Astrocyte (in vitro differentiated cells and primary cell): ENCODE results near the gene ATP8B1. TPM values are rescaled to one million over a fixed set of nuclear protein-coding genes. Genes with fewer than 3 reads are reported as not detected.

Experiments
- DNase-seq: peaks from one replicate; pipeline ENCODE4 v3.0.0-alpha.2; 2010; ENCODE audit warnings: low read depth
- FAIRE-seq: peaks from 2 replicates; lab custom pipeline; 2011; peaks lifted over from hg19 to GRCh38; lab: Jason Lieb, UNC
- H2AFZ ChIP-seq: 2 replicates; pipeline ENCODE4 v1.6.0; 2012; ENCODE audit warnings: low read depth, low read length, inconsistent platforms
- H3K27ac ChIP-seq: 2 replicates; pipeline ENCODE4 v1.5.1; 2011; ENCODE audit warnings: low read depth, low read length, inconsistent platforms
- H3K27me3 ChIP-seq: 2 replicates; pipeline ENCODE4 v1.6.0; 2011; ENCODE audit warnings: low read length, inconsistent platforms; ENCODE audit not compliant: insufficient read depth
- H3K36me3 ChIP-seq: 2 replicates; pipeline ENCODE4 v1.5.1; 2011; ENCODE audit warnings: low read length, inconsistent platforms; ENCODE audit not compliant: insufficient read depth
- H3K4me1 ChIP-seq: 2 replicates; pipeline ENCODE4 v1.5.1; 2011; ENCODE audit warnings: low read length, inconsistent platforms; ENCODE audit not compliant: insufficient read depth
- H3K4me2 ChIP-seq: 2 replicates; pipeline ENCODE4 v1.6.0; 2012; ENCODE audit warnings: low read length, inconsistent platforms
- H3K4me3 ChIP-seq: 2 replicates; pipeline ENCODE4 v1.5.1; 2011; ENCODE audit warnings: low read depth, mild to moderate bottlenecking, low read length, inconsistent platforms; ENCODE audit not compliant: insufficient read depth
- H3K79me2 ChIP-seq: 2 replicates; pipeline ENCODE4 v1.6.0; 2012; ENCODE audit warnings: mild to moderate bottlenecking, low read length, inconsistent platforms; ENCODE audit not compliant: insufficient read depth
- H3K9ac ChIP-seq: 2 replicates; pipeline ENCODE4 v1.6.0; 2012; ENCODE audit warnings: mild to moderate bottlenecking, low read length, inconsistent platforms
- H3K9me3 ChIP-seq: 2 replicates; pipeline ENCODE4 v1.5.1; 2012; ENCODE audit warnings: low read depth, mild to moderate bottlenecking, low read length, inconsistent platforms; ENCODE audit not compliant: insufficient read depth
- H4K20me1 ChIP-seq: 2 replicates; pipeline ENCODE4 v1.6.0; 2012; ENCODE audit warnings: low read length, inconsistent platforms; ENCODE audit not compliant: insufficient read depth
- H3K27ac Mint-ChIP-seq: one replicate; pipeline ENCODE4 v1.8.0; 2021; ENCODE audit warnings: mild to moderate bottlenecking, mixed read lengths; ENCODE audit not compliant: unreplicated experiment
- H3K27me3 Mint-ChIP-seq: one replicate; pipeline ENCODE4 v1.8.0; 2021; ENCODE audit warnings: low read depth, mixed read lengths; ENCODE audit not compliant: unreplicated experiment
- H3K36me3 Mint-ChIP-seq: one replicate; pipeline ENCODE4 v1.8.0; 2021; ENCODE audit warnings: low read depth, mixed read lengths; ENCODE audit not compliant: unreplicated experiment
- H3K4me1 Mint-ChIP-seq: one replicate; pipeline ENCODE4 v1.8.0; 2021; ENCODE audit warnings: low read depth, mixed read lengths; ENCODE audit not compliant: unreplicated experiment
- H3K4me3 Mint-ChIP-seq: one replicate; pipeline ENCODE4 v1.8.0; 2021; ENCODE audit warnings: mild to moderate bottlenecking, moderate library complexity, mixed read lengths; ENCODE audit not compliant: unreplicated experiment
- H3K9me3 Mint-ChIP-seq: one replicate; pipeline ENCODE4 v1.8.0; 2021; ENCODE audit warnings: mild to moderate bottlenecking, mixed read lengths; ENCODE audit not compliant: unreplicated experiment
- EZH2 ChIP-seq: IDR thresholded peaks from 2 replicates; pipeline ENCODE4 v1.6.1; 2012; ENCODE audit warnings: mild to moderate bottlenecking, low read length, inconsistent platforms; ENCODE audit not compliant: insufficient read depth
- total RNA-seq: library from RNA; stranded (reverse); gene quantifications from 2 replicates; pipeline ENCODE4 v1.2.1, GENCODE V29; 2021
- TF ChIP-seq, protein P1 (sequence below): IDR thresholded peaks from 2 replicates; pipeline ENCODE4 v1.5.1; 2011; ENCODE audit warnings: low read depth, mild to moderate bottlenecking, inconsistent platforms, low read length, moderate library complexity; ENCODE audit not compliant: insufficient read depth

Gene ATP8B1
- total RNA-seq, 1 donor from 2014 or later = 10.4 TPM

DNA sequence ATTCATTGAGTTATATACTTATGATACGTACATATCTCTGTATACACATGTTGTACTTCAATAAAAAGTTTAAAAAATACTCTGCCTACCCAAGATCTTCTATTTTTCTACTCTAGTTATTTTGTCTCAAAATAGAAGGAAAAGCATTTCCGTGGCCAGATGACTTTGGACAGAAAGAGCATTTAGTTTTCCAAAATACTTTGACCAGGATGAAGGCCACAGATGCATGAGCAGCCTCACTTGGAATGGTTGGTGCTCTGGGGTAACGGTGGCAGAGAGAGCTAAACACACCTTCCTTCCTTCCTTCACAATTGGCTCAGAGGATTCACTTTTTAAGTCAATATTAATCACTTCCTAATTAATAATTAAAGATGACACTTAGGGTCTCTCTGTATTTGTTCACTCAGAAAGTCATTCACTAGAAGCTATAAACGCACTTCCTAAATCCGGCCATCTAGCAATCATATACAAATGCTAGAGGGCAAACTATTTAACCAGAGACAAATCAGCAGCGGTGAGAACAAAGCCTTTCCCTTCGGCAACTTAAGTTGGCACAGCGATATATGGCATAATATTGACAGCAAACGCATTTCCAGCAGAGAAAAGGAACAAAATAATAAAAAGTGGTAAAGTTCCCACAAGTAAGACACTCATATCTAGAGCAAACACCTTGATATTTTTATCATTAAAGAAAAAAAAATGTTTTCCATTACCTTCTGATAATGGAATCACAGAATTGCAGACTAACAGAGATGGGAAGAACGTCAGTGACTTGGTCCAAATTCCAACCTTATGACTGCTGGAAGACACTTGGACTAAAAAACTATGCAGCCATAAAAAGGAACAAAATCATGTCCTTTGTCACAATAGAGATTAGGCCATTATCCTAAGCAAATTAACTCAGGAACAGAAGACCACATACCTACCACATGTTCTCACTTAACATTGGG, 125.6 kb downstream of the ATP8B1 start:
- DNase-seq (no peak), FAIRE-seq (no peak)
- Histone ChIP-seq H3K4me1 (no peaks in the 10 kb centered on the region), H3K9me3 (peaks cover 2% of the 10 kb centered on the region), H3K4me2 (no peak overlapping the region), H3K36me3 (peaks cover 32% of the 10 kb centered on the region), H2AFZ (no peak overlapping the region), H3K4me3 (no peak overlapping the region), H4K20me1 (peaks cover 5% of the 10 kb centered on the region), H3K79me2 (peaks cover 24% of the 10 kb centered on the region), H3K9ac (no peak overlapping the region), H3K27ac (no peak overlapping the region), H3K27me3 (no peaks in the 10 kb centered on the region)
- Mint-ChIP-seq H3K9me3 (peaks cover 3% of the 10 kb centered on the region), H3K27ac (no peak overlapping the region), H3K36me3 (peaks cover 7% of the 10 kb centered on the region), H3K4me1 (peaks cover 2% of the 10 kb centered on the region), H3K27me3 (no peaks in the 10 kb centered on the region), H3K4me3 (no peak overlapping the region)
- no peak for TF ChIP-seq EZH2
- TF ChIP-seq, protein P1, sequence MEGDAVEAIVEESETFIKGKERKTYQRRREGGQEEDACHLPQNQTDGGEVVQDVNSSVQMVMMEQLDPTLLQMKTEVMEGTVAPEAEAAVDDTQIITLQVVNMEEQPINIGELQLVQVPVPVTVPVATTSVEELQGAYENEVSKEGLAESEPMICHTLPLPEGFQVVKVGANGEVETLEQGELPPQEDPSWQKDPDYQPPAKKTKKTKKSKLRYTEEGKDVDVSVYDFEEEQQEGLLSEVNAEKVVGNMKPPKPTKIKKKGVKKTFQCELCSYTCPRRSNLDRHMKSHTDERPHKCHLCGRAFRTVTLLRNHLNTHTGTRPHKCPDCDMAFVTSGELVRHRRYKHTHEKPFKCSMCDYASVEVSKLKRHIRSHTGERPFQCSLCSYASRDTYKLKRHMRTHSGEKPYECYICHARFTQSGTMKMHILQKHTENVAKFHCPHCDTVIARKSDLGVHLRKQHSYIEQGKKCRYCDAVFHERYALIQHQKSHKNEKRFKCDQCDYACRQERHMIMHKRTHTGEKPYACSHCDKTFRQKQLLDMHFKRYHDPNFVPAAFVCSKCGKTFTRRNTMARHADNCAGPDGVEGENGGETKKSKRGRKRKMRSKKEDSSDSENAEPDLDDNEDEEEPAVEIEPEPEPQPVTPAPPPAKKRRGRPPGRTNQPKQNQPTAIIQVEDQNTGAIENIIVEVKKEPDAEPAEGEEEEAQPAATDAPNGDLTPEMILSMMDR = no peak

DNA sequence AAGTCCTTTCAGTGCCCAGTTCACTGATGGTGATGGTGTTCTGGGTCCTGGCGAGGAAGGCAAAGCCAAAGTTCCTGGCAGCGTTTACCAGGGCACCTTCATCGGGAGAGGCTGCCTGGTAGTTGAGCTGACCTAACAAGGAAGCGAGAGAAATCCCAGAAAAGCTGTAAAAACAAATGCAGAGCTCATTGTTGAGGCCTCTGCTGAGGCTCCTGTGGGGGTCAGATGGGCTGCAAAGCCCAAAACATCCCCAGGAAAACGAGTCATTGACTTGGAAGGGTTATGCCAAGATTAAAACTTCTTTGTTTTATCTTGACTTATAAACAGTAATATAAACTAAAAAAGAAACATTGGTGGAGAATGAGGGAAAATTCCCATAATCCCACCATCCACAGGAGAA, 128.2 kb downstream of the ATP8B1 start:
- FAIRE-seq = no peak

More for the DNA sequence above, 128.2 kb downstream of the ATP8B1 start:
- no peak overlapping the region for H2AFZ ChIP-seq
- Mint-ChIP-seq H3K4me3 (no peak overlapping the region), H3K9me3 (peaks cover 5% of the 10 kb centered on the region), H3K4me1 (peaks cover 2% of the 10 kb centered on the region), H3K27me3 (no peaks in the 10 kb centered on the region), H3K36me3 (peaks cover 7% of the 10 kb centered on the region), H3K27ac (no peak overlapping the region)
- H4K20me1 ChIP-seq = no peaks in the 10 kb centered on the region
- DNase-seq = no peak
- no peak overlapping the region for H3K4me3 ChIP-seq
- no peak overlapping the region for H3K9ac ChIP-seq
- TF ChIP-seq, protein P1 = no peak
- TF ChIP-seq EZH2 = no peak
- peaks cover 2% of the 10 kb centered on the region for H3K9me3 ChIP-seq
- H3K27me3 ChIP-seq = no peaks in the 10 kb centered on the region
- H3K27ac ChIP-seq = no peak overlapping the region
- H3K79me2 ChIP-seq = peaks cover 23% of the 10 kb centered on the region
- H3K4me2 ChIP-seq = no peak overlapping the region
- H3K4me1 ChIP-seq = no peaks in the 10 kb centered on the region
- H3K36me3 ChIP-seq = peaks cover 30% of the 10 kb centered on the region
